BJ (cell line): ENCODE results near the gene NPHP4. TPM values are rescaled to one million over a fixed set of nuclear protein-coding genes. Genes with fewer than 3 reads are reported as not detected.

Experiments
- CTCF ChIA-PET: fragments of 350-600 bp; formaldehyde crosslinking; extraction: SDS; loops from one replicate; lab custom pipeline; 2021; ENCODE audit warnings: antibody characterized with exemption, inconsistent platforms; lab: Yijun Ruan, JAX
- POLR2A ChIA-PET: fragments of 300-600 bp; sonication (Branson Sonifier 250); formaldehyde crosslinking; extraction: SDS; loops from one replicate; lab custom pipeline; 2021; ENCODE audit warnings: antibody characterized with exemption; lab: Charles Lee
- DNase-seq: peaks from one replicate; pipeline ENCODE4 v3.0.0-alpha.2; 2011; ENCODE audit warnings: low read depth
- H3K27me3 ChIP-seq: 2 replicates; pipeline ENCODE4 v1.6.0; 2011; ENCODE audit warnings: low read length; ENCODE audit not compliant: control insufficient read depth, insufficient read depth
- H3K36me3 ChIP-seq: 2 replicates; pipeline ENCODE4 v1.5.1; 2011; ENCODE audit warnings: low read length; ENCODE audit not compliant: control insufficient read depth, insufficient read depth
- H3K4me3 ChIP-seq: 2 replicates; pipeline ENCODE4 v1.5.1; 2011; ENCODE audit warnings: low read depth, mild to moderate bottlenecking, control low read depth, low read length
- CTCF ChIP-seq: IDR thresholded peaks from 2 replicates; pipeline ENCODE4 v1.5.1; 2011; ENCODE audit warnings: low read depth, mild to moderate bottlenecking, control low read depth, inconsistent platforms, low read length, moderate library complexity; ENCODE audit not compliant: insufficient read depth
- polyA plus RNA-seq: library from polyadenylated mRNA; depleted of rRNA; stranded (reverse); fragments of >200 nt; gene quantifications from 2 replicates; pipeline ENCODE4 v1.2.3, GENCODE V29; 2011

Gene NPHP4
- polyA plus RNA-seq, 1 experiment = 4.3 TPM

- peaks cover 4% of the 10 kb centered on the region for H3K36me3 ChIP-seq
- no peaks in the 10 kb centered on the region for H3K27me3 ChIP-seq
- no peak for DNase-seq
- no peak overlapping the region for H3K4me3 ChIP-seq
- POLR2A ChIA-PET = no interaction called here
- CTCF ChIA-PET = no interaction called here
- no peak for TF ChIP-seq CTCF
Measured at GRCh38 chr1:5969168-5969567, 23.1 kb downstream of the NPHP4 start.

- Histone ChIP-seq H3K27me3 (no peaks in the 10 kb centered on the region), H3K4me3 (no peak overlapping the region), H3K36me3 (peaks cover 4% of the 10 kb centered on the region)
- no peak for TF ChIP-seq CTCF
- CTCF ChIA-PET = interaction anchor here (1.4 kb wide), 1 partner anchor 13 kb away, joined by 3 read pairs; no protein-coding TSS in a partner anchor
- POLR2A ChIA-PET = no interaction called here
- DNase-seq = no peak
Measured at GRCh38 chr1:5968161-5968736, 24.0 kb downstream of the NPHP4 start.

- ChIA-PET CTCF (interaction anchor here (1.4 to 2.0 kb wide), 2 partner anchors 8 to 13 kb away, joined by 3 to 7 read pairs; no protein-coding TSS in a partner anchor), POLR2A (no interaction called here)
- no peak overlapping the region for H3K4me3 ChIP-seq
- H3K27me3 ChIP-seq = no peaks in the 10 kb centered on the region
- DNase-seq = no peak
- no peak for TF ChIP-seq CTCF
- H3K36me3 ChIP-seq = peaks cover 6% of the 10 kb centered on the region
Measured at GRCh38 chr1:5967351-5968160, 24.7 kb downstream of the NPHP4 start.

- H3K36me3 ChIP-seq = peaks cover 6% of the 10 kb centered on the region
- POLR2A ChIA-PET = no interaction called here
- CTCF ChIA-PET = interaction anchor here (1.4 to 2.0 kb wide), 2 partner anchors 9 to 14 kb away, joined by 3 to 7 read pairs; no protein-coding TSS in a partner anchor
- no peak for TF ChIP-seq CTCF
- H3K27me3 ChIP-seq = no peaks in the 10 kb centered on the region
- DNase-seq = no peak
- H3K4me3 ChIP-seq = no peak overlapping the region
Measured at GRCh38 chr1:5966543-5967205, 25.6 kb downstream of the NPHP4 start.
